NCI-H524 treated with DMSO at 0.1 percent for 48 hours (cell line): ENCODE data around the gene GALM.
A peak's percentile ranks its signal among the peaks of the same experiment; 100 is the strongest.
"Not testable (repeated sequence)": the region's sequence is repeated elsewhere in the genome, so short reads cannot be mapped to it uniquely, and the experiment has no call there.

Source experiments
- DNase-seq: peaks from one replicate; lab custom pipeline; 2025; lab: John Stamatoyannopoulos, UW

Gene GALM

GRCh38 chr2:38742797-38743559 lies 77.1 kb downstream of the GALM start:
- DNase-seq = no peak

DNA sequence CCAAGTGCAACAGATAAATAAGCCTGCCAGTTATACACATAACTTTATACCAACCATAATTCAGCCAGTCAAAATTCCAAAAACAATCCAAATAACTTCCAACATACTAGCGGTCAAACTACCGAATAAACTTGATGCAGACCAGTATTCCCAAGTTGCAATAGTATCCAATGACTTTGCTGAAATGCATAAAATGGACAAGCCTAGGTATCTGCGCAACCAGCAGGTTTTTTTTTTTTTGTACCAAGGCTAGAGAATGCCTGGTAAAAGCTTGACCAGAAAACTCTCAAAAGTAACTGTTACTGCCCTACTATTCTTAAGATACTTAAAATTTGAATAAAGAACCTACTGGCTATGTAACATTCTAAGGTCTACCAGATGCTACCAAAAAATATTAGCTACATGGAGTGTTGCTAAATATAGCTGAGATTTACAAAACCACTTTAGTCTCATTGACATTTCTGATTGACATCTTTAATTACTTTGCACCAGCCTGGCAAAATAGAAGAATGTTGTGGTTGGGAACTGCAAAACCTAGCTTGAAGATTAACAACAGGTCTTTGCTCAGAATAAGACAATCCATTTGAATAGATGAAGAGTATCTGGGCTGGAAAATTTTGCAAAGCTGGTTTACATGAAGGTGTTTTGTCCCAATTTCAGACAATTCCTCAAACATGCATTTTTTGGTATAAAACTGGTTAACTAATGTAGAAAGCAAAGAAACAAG lies 77.9 kb downstream of the GALM start:
- DNase-seq = no peak

DNA sequence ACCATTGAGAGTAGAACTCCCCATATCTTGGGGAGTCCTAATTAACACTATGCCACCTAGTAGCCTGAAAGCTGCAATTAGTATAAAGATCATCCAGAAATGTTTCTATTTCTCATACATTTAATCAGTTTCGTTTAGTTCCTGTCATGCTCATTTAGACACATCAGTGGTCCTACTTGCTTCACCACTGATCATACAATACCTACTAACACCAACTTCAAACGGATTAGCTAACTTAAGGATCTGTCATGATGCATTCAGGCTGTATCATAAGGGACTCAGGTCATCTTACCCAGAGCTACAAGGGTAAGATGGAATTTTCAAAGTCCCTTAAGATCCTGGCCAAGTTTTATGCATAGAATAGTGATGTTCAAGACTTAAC lies 78.5 kb downstream of the GALM start:
- DNase-seq = no peak

- no peak for DNase-seq
Observed at GRCh38 chr2:38745267-38745666, 79.4 kb downstream of the GALM start.

GRCh38 chr2:38747007-38747424 lies 81.1 kb downstream of the GALM start:
- DNase-seq = no peak

DNA sequence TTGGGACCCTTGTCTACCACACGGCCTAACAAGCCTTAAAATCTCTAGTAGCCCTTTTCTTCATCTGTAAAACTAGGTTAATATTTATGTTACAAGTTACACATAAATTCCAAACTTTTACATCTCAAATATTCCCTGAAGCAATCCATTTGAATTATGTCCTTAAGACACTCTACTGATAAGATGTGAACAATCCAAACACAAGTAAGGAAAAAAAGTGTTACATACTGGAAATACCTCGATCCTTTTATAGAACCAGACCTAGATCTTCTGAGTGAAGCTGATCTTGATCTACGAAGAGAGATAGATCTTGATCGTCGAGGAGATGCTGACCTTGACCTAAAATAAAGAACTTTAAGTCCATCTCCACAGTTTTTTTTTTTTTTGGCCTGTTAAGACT lies 81.9 kb downstream of the GALM start:
- no peak for DNase-seq

- DNase-seq = no peak
Observed at GRCh38 chr2:38748391-38748790, 82.5 kb downstream of the GALM start.

- no peak for DNase-seq
Observed at GRCh38 chr2:38748943-38749804, 83.3 kb downstream of the GALM start.

GRCh38 chr2:38750011-38750890 lies 84.3 kb downstream of the GALM start:
- no peak for DNase-seq

- peak; percentile 95 for DNase-seq
Observed at GRCh38 chr2:38750891-38751595, 85.1 kb downstream of the GALM start, which contains the start of gene SRSF7. Gene SRSF7 (minus strand): TSS chr2:38751361. CDS start chr2:38751256, 105 bp downstream.

DNA sequence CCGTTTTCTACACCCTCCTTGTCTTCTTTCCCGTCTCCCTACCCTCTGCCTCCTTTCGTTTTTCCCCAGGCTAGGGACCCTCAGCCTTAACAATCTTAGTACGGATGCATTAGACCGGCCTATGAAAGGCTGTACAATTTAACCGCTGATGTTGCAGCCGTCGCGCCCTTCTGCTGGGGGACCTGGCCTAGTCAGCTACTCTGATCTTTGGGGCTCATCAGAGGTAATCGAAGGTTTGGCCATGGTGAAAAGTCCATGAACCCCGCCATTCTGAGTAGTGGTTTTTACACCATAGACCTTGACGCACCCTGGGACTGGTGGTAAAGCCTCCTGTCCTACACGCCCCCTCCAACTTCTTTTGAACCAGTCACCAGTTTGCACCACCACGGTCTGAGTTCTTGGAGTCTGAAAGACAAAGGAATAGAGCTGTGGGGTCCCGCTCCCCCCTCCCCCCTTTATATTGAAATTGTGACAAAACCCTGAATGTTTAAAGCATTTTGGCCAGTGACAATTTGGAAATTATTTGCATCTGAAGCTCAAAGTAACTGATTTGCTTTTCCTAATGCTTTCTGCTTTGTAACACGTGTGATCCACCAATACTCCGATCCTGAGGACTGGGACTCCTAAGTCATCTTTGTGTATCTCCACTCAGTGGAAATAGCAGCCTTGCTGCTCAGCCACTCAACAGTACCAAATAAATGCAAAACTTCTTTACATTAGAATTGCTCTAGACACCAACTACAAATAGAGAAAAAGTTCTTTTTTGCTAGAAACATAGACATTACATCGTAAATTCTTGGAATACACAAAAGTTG lies 85.9 kb downstream of the GALM start:
- no peak for DNase-seq

DNA sequence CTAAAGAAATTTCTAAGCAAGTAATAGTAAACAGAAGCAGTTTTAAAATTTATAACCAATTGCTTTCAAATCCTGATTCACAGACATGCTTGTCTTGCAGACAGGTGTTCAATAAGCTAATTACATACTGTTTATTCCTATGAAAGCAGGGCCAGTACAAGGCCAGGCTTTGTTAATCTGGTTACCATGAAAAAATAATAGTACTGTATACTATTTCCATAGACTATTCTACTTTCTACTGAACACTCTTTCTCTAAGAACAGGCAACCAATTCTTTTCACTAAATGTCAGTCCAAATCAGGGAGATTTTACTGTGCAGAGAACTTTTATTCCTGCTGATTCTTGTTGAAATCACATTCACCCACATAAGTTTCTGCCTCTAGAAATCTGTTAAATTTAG lies 88.1 kb downstream of the GALM start:
- no peak for DNase-seq

- no peak for DNase-seq
Observed at GRCh38 chr2:38754506-38754905, 88.6 kb downstream of the GALM start.

- DNase-seq = not testable (repeated sequence)
Observed at GRCh38 chr2:38755891-38756290, 90.0 kb downstream of the GALM start.

DNA sequence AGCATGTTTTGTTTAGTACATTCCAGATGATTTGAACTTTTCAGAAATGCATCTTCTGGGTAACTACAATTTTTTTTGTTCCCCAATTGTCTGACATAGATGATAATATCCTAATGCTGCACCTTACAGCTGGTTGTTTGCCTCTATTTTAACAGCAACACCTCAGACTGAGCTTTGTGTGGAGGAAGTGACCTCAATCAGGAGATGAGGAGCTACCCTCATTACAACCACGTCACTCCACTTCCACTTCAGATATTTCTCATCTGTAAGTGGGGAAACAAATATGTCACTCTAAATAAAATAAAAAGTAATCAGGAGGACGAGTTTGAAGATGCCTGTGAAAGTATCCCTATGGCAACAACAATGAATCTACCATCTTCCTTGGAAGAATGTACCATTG lies 97.3 kb downstream of the GALM start:
- DNase-seq = no peak

DNA sequence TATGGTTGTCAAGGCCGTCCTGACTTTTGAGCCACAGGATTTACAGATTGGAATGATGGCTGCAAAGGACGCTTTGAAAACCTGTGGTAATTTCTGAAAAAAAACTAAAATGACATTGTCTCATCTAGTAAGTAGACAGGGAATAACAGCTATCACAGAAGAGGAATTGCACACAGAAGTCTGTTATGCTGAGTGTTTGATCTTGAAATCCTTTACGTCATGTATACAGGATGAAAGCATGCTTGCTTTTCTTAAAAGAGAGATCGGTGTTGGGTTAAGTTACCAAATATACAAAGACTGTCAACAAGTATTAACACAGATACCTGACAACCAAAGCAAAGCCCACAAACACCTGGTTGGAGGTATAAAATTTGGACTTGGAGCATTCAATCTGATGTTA lies 97.8 kb downstream of the GALM start:
- no peak for DNase-seq

- no peak for DNase-seq
Observed at GRCh38 chr2:38765149-38765548, 99.2 kb downstream of the GALM start.

DNA sequence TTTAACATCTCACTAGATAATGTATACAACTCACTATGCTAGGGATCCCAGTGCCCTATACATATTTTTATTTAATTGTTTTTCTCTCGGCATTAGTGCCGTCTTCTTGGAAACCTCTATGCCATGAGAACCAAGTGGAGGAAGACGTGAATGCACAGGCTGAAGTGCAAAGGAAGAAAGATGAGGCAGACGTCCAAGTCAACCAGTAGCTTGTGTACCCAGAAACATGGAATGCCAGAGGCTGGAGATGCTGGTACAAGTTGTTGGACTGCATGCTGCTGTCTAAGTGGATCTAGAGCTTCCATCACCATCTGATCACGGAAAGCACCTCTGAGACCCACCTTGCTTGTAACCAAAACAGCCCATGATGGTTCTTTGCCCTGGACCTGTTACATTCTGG lies 99.6 kb downstream of the GALM start:
- no peak for DNase-seq

DNA sequence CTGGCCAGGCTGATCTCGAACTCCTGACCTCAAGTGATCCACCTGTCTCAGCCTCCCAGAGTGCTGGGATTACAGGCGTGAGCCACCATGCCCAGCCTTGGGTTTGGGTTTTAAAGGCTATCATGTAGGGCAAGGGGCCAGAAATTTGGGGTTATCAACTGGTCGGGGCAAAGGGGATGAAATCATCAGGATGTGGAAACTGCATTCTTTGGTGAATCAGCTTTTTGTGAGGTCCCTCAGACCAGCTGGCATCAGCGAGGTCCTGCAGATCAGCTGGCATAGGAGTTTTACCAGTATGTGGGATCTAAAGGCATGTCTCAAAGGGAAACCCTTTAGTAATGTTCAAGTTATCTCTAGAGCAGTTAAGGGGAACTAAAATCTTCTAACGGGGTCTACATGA lies 105.7 kb downstream of the GALM start:
- DNase-seq = no peak
